HG03097 (cell line): ENCODE results near the gene CYLD.

ENCODE experiments used
- ATAC-seq: cut with Tn5 transposase; IDR thresholded peaks from one replicate; pipeline ENCODE4 v1.9.1; 2021; ENCODE audit not compliant: unreplicated experiment, low FRiP score

Gene CYLD

DNA sequence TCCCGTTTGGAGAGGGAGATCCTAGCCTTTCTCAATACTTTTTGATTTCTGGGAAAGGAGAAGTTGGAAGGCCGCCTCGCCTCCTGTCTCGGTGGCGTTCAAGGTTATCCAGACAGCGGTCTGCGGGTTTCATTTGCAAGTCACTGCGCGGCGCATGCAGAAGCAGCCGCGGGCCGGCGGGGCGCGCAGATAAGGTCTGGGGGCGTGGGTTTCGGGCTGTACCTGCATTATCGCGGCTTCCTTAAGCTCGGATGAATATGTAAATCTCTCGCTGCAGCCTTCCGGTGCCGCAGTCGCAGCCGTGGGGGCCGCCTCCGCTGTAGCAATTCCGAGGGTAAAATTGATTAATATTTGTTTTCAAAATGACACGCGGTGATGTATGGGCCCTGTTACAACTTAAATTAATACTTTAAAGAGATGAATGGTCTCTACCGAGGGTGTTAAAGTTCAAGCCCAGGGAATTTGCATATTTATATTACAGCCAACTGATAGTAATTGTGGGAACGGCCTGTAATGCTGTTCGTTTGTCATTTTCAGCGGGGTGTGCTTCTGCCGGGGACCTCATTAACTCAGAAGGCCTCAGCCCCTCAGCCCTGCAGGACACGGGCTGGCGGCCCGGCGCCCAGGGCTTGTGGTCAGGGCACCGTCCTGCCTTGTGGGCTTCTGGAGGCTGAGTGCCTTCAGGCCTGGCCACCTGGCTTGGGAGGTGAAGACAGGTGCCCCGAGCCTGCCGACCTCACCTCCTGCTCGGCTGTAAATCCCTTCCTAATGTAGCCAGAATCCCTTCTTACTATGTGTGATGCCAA is 99.4 kb downstream of the CYLD start:
- ATAC-seq, result no peak

DNA sequence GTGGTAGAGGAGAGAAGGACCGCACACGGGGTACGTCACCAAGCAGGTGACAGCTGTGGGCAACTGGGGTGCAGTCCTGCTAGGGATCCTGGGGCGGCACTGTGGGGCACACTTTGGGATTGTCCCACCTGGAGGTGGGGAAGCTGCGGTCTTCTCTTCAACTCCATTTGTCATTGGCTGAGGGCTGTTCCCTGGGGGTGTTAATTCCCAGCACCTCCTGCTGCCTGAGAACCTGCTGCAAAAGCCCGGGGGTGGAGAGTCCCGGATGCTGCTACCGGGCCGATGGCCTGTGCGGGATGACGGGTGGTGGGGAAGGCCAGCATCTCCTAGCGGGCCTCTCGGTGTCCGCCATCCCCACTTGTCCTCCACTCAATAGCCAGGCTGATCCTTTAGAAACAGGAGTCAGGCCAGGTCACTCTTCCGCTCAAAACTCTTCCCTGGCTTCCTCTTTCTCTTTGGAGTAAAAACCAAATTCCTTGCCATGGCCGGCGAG is 100.2 kb downstream of the CYLD start:
- ATAC-seq, result no peak

DNA sequence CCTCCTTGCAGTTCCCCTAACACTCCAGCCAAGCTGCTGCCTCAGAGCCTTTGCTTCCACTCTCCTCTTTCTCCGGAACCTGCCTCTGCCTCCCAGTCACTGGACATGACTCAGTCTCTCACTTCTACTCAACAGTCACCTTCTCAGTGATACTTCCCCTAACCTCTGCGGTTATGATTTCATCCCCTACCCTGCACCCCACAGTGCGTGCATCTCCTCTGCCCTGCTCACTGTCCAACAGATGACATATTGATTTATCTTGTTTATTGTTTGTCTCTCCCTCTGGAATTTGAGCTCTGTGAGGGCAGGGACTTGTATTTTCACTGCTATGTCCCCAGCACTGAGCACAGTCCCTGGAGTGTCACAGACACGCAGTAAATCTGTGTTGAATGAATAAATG is 100.7 kb downstream of the CYLD start:
- no peak for ATAC-seq

DNA sequence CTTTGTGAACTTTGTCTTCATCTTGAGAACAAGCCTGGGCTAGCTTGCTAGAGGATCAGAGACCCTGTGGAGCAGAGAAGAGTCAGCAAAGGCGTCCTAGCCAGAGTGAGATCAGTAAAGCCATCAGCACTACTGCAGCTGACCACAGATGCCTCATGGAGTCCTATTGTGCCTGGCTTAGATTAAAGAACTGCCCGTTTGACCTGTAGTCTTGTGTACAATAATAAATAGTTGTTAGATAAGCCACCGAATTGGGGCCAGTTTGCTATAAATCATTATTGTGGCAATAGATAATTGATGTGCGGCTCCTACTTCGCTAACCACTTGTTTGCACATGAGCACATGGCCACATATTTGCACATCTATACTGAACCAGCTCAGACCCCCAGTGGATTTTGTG is 103.0 kb downstream of the CYLD start:
- ATAC-seq, result no peak

DNA sequence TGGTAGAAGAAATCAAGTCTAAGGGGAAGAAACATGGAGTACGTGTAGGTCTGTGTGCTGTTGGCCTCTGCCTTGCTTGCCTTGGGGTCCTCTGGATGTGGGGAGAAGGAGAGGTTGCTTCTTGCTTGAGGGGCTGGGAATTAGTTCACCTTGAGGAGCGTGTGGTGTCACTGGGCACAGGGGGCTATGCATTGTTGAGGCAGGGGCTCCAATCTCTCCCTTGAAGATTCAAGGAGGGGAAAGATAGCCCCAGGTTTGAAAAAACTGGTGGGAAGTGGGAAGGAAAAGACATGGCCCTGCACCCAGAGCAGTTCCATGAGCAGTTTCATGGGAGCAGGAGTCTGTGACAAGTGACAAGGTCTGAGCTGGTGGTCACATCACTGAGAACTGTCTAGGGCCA is 103.4 kb downstream of the CYLD start:
- no peak for ATAC-seq

DNA sequence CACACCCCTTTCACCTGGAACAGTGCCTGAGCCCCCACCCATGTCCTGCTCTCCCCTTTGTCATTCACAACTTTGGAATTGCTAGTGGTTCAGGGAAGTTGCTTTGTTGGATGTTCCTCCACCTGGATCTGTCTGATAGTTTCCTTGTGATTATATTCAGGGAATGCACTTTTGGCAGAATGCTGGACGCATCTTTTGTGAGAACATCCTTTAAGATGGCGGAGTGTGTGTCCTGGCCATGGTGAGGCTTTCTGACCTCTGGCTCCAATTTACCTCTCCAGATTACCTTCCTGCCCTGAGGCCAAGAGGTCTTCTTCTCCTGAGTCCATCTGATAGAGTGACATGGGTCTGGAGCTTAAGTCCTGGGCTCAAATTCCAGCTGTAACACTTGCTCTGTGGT is 104.6 kb downstream of the CYLD start:
- no peak for ATAC-seq

DNA sequence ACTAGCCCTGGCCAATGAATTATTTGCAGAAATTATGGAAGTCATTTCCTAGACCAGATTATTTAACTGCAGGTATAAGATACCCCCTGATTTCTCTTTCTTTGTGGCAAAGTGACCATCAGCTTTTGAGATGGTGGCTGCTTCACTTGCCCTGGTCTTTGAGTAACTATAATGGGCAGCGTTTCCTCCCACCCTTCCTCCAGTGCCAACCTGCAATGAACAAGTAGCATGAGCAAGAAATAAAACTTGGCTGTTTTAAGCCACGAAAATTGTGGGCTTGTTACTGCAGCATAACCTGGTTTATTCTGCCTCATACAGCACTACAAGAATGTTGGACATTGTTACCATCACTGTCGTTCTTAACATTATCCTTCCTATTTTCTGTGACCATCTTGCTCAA is 105.3 kb downstream of the CYLD start:
- no peak for ATAC-seq

DNA sequence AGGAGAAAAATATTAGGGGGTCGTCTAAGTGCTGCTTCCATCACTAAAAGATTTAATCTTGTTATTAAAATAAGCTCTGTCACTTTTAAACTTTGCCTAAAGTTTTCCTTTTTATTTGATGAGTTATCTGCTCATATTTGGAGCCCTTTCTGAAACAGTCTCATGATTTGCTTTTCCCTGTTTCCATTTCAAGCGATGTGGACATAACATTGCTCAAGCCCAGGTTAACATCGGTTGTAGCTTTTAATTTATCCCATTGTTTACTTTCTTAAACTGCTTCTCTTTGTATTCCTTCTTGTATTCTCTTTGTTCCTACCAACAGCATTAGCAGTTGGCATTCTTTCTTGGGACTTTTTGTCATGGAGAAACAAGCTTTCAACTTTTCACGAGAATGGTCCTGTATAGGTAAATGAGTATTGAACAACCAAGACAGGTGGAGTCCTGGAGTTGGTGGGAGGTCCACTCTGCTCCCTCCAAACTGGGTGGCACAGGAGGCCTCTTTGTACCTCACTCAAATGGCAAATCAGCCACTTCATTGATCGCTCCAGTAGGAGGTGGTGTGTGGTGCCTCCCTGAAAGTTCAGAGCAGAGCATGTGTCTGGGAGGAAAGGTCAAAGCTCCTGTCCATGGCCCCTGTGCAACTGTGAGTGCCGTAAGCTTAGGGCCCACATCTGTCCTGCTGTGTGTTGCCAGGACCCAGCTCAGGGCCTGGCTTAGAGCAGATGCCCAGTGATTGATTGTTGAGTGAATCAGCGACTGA is 107.0 kb downstream of the CYLD start:
- no peak for ATAC-seq
